Left ventricle myocardium inferior (tissue), 1 donor: ENCODE data around the gene BCL2L1. TPM values are rescaled to one million over a fixed set of nuclear protein-coding genes. Genes with fewer than 3 reads are reported as not detected.

Experiments
- DNase-seq: peaks from one replicate; pipeline ENCODE4 v3.0.0-alpha.2; 2020
- H3K27ac ChIP-seq: fragments of 200-600 bp; replicated peaks from 2 replicates; pipeline ENCODE4 v1.8.0; 2021
- H3K27me3 ChIP-seq: fragments of 200-600 bp; 2 replicates; pipeline ENCODE4 v1.8.0; 2021; ENCODE audit warnings: low read depth
- H3K36me3 ChIP-seq: fragments of 200-600 bp; 2 replicates; pipeline ENCODE4 v1.8.0; 2021
- H3K4me1 ChIP-seq: fragments of 200-600 bp; 2 replicates; pipeline ENCODE4 v1.8.0; 2021
- H3K4me3 ChIP-seq: fragments of 200-600 bp; 2 replicates; pipeline ENCODE4 v1.8.0; 2021; ENCODE audit warnings: mild to moderate bottlenecking, moderate library complexity
- H3K9me3 ChIP-seq: fragments of 200-600 bp; replicated peaks from 2 replicates; pipeline ENCODE4 v1.8.0; 2021
- intact Hi-C: fragments of 100-400 bp; cut with micrococcal nuclease; formaldehyde crosslinking; loops from one replicate; pipeline ENCODE4 v1.11.0; 2022
- total RNA-seq: library from RNA; stranded (reverse); fragmentation: NEBNext Ultra II Directional; extraction: Animal tissue kit (Norgen Biotek cat#: 25700); gene quantifications from one replicate; pipeline ENCODE4 v1.2.1, GENCODE V29; 2021
- TF ChIP-seq, protein P1 (sequence below): fragments of 200-600 bp; IDR thresholded peaks from 2 replicates; pipeline ENCODE4 v1.8.0; 2021; ENCODE audit warnings: antibody characterized with exemption, mild to moderate bottlenecking, borderline replicate concordance
- donor health status: DM: no; HTN: yes; CAD: no; lungs with severe emphysema.

BCL2L1 gene
- total RNA-seq, 1 donor from 2014 or later: 53.2 TPM

DNA sequence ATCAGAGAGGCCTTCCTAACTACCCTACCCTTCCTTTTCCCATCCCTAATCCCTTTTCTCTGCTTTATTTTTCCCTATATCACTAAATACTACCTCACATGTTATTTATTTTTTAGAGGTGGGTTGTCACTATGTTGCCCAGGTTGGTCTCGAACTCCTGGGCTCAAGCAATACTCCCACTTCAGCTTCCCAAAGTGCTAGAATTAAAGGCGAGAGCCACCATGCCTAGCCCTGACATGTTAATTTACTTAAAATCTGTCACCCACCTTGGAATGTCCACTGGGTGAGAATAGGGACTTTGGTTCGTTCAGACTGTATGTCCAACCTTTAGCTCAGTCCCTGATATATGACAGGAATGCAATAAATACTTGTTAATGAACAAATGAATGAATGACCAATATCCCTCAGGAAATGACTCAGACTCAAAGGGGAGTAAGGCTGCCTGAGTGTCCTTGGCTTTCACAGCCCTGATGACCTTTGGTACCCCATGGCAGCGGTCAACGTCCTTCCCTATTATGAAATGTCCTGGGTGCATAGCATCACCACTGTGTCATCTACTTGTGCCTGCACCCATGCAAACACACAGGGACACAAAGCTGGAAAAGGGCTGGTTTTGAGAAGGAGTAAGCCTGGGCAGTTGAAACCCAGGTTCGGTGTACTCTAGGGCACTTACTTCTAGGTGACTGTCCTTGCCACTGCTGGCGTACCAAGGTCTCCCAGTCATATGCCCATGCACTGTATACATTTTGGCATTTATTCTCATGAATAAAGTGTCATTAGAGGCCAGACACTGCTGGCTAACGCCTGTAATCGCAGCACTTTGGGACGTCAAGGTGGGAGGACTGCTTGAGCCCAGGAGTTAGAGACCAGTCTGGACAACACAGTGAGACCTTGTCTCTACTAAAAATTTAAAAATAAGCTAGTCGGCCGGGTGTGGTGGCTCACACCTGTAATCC lies 26.5 kb downstream of the BCL2L1 start:
- DNase-seq: no peak
- peaks cover 100% of the 10 kb centered on the region for H3K4me1 ChIP-seq
- peak overlapping the region; percentile 84 for H3K27ac ChIP-seq
- peaks cover 17% of the 10 kb centered on the region for H3K36me3 ChIP-seq
- H3K27me3 ChIP-seq: no peaks in the 10 kb centered on the region
- intact Hi-C loops: no loop called here
- TF ChIP-seq, protein P1, sequence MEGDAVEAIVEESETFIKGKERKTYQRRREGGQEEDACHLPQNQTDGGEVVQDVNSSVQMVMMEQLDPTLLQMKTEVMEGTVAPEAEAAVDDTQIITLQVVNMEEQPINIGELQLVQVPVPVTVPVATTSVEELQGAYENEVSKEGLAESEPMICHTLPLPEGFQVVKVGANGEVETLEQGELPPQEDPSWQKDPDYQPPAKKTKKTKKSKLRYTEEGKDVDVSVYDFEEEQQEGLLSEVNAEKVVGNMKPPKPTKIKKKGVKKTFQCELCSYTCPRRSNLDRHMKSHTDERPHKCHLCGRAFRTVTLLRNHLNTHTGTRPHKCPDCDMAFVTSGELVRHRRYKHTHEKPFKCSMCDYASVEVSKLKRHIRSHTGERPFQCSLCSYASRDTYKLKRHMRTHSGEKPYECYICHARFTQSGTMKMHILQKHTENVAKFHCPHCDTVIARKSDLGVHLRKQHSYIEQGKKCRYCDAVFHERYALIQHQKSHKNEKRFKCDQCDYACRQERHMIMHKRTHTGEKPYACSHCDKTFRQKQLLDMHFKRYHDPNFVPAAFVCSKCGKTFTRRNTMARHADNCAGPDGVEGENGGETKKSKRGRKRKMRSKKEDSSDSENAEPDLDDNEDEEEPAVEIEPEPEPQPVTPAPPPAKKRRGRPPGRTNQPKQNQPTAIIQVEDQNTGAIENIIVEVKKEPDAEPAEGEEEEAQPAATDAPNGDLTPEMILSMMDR: no peak
- H3K4me3 ChIP-seq: no peak overlapping the region
- H3K9me3 ChIP-seq: no peaks in the 10 kb centered on the region

DNA sequence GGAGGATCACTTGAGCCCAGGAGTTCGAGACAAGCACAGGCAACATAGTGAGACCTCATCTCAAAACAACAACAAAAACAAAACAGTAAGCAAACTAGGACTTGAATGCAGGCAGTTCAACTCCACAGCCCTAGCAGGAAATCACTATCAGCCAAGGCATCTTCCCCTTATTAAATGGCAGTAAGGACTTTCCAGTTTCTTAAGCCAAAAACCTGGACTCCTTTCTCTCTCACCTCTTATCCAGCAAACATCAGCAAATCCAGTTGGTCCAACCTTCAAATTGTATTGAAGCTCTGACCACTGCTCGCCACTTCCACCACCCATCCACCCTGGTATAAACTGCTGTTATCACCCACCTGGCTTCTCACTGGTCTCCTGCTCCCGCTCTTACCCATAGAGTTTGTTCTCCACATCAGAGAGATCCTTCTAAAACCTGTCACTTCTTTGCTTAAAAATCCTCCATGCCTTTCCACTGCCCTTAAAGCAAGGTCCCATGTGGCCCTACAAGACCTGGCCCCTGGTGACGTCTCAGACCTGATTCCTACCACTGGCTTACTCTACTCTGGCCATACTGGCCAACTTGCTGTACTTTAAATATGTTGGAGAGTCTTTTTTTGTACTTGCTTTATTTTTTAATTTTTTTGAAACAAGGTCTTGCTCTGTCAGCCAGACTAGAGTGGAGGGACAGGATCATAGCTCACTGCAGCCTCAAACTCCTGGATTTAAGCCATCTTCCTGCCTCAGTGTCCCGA lies 27.6 kb downstream of the BCL2L1 start:
- no peak for DNase-seq
- Histone ChIP-seq H3K9me3 (no peaks in the 10 kb centered on the region), H3K27me3 (no peaks in the 10 kb centered on the region), H3K4me1 (peaks cover 100% of the 10 kb centered on the region), H3K4me3 (no peak overlapping the region), H3K27ac (peak overlapping the region; percentile 84), H3K36me3 (peaks cover 17% of the 10 kb centered on the region)
- TF ChIP-seq, protein P1: no peak
- intact Hi-C loops: no loop called here

DNA sequence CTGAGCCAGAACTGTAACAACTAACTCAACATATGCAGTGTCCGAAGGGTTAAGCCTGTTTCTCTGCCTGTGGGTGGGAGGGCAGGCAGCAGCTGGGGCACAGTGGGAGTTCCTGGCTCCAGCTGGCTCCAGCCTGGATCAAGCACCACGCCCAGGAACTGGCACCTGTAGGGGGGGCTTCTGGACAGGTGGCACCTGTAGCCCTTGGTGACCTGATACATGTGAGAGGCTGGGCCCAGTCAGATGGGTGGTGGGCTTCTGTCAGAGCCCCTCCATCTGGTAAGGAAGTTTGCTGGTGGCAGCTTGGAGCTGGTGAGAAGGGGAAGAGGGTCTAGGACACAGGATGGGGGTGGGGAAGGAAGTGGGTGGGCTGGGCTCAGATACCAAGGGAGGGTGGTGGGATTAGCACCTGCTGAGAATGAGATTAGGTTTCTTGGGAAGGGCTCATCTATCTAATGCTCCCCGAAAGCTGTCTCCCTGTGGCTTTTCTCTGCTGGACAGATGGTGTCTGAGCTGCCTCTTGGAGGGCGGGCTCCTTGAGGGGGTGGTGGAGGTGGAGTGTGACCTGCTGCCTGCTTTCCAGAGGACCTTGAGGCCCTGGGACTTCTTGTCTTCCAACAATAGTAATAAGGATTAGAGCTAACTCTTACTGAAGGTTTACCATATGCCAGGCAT lies 28.5 kb downstream of the BCL2L1 start:
- Histone ChIP-seq H3K27me3 (no peaks in the 10 kb centered on the region), H3K4me3 (no peak overlapping the region), H3K36me3 (peaks cover 17% of the 10 kb centered on the region), H3K27ac (peak overlapping the region; percentile 84), H3K9me3 (no peaks in the 10 kb centered on the region), H3K4me1 (peaks cover 99% of the 10 kb centered on the region)
- intact Hi-C loops: no loop called here
- TF ChIP-seq, protein P1: no peak
- no peak for DNase-seq

DNA sequence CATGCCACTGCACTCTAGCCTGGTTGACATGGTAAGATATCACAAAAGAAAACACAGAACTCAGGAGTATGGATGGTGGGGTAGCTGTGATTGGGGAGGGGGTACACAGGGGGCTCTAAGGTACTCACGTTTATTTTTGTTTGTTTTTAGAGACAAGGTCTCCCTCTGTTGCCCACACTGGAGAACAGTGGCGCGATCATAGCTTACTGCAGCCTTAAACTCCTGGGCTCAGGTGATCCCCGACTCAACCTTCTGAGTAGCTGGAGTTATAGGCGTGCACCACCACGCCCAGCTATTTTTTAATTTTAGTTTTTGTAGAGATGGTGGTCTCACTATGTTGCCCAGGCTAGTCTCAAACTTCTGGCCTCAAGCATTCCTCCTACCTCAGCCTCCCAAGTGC lies 29.3 kb downstream of the BCL2L1 start:
- intact Hi-C loops: no loop called here
- TF ChIP-seq, protein P1: no peak
- Histone ChIP-seq H3K36me3 (peaks cover 22% of the 10 kb centered on the region), H3K9me3 (no peaks in the 10 kb centered on the region), H3K27me3 (no peaks in the 10 kb centered on the region), H3K4me1 (peaks cover 93% of the 10 kb centered on the region), H3K4me3 (no peak overlapping the region), H3K27ac (peak overlapping the region; percentile 84)
- DNase-seq: no peak

DNA sequence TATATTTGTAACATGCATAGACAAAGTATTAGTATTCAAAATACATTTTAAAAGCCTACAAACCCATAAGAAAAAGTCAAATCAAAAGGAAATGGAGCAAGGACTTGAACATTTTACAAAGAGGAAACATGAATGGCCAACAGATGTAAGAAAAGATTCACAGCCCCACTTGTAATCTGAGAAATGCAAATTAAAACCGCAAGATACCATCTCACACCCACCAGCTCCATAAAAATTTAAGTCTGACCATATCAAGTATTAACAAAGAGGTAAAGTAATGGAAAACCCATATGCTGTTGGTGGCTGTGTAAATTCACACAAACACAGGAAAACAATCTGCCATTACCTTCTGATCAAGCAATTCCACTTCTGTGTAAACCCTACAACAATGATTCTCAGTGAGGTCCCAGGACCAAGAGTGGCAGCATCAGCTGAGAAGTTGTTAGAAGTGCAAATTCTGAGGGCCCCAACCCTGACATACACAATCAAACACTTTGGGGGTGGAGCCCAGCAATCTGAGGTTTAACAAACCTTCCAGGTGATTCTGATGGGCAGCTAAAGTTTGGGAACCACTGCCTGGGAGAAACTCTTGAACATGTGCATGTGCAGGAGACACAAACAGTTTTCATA lies 30.9 kb downstream of the BCL2L1 start:
- DNase-seq: no peak
- intact Hi-C loops: no loop called here
- H3K4me3 ChIP-seq: no peak overlapping the region
- TF ChIP-seq, protein P1: no peak
- peaks cover 30% of the 10 kb centered on the region for H3K36me3 ChIP-seq
- H3K4me1 ChIP-seq: peaks cover 92% of the 10 kb centered on the region
- peak overlapping the region; percentile 10 for H3K27ac ChIP-seq
- H3K27me3 ChIP-seq: no peaks in the 10 kb centered on the region
- H3K9me3 ChIP-seq: no peaks in the 10 kb centered on the region
